Colonic mucosa (tissue), 4 donors: ENCODE results near the gene EIF2S2. TPM values are rescaled to one million over a fixed set of nuclear protein-coding genes. Genes with fewer than 3 reads are reported as not detected.

Experiments used
- DNase-seq: peaks from one replicate; pipeline ENCODE4 v3.0.0-alpha.2; 2020
- H3K27ac ChIP-seq: fragments of 200-600 bp; one replicate; pipeline ENCODE4 v1.8.0; 2021
- H3K27me3 ChIP-seq: fragments of 200-600 bp; one replicate; pipeline ENCODE4 v1.8.0; 2021
- H3K36me3 ChIP-seq: fragments of 200-600 bp; one replicate; pipeline ENCODE4 v1.8.0; 2021
- H3K4me1 ChIP-seq: fragments of 200-600 bp; one replicate; pipeline ENCODE4 v1.8.0; 2021; ENCODE audit warnings: mild to moderate bottlenecking
- H3K4me3 ChIP-seq: fragments of 200-600 bp; one replicate; pipeline ENCODE4 v1.8.0; 2021
- H3K9ac ChIP-seq, 2 donors: one replicate each; pipeline ENCODE4 v1.7.0; 2013; ENCODE audit warnings: control low read depth in 2 of 2, low read depth in 2 of 2, low read length in 2 of 2
- H3K9me3 ChIP-seq: fragments of 200-600 bp; one replicate; pipeline ENCODE4 v1.8.0; 2021
- CTCF ChIP-seq: fragments of 200-600 bp; IDR thresholded peaks from one replicate; pipeline ENCODE4 v1.8.0; 2022; ENCODE audit warnings: antibody characterized with exemption, mild to moderate bottlenecking
- intact Hi-C: fragments of 100-400 bp; cut with DNase I; formaldehyde crosslinking; loops from one replicate; pipeline ENCODE4 v1.14.1; 2022
- total RNA-seq, 2 donors: library from RNA; stranded (reverse); fragmentation: NEBNext Ultra II Directional in 1 of 2; extraction: Animal tissue kit (Norgen Biotek cat#: 25700) in 1 of 2; gene quantifications; one replicate each; pipeline ENCODE4 v1.2.1, GENCODE V29; 2021
- donor health status: healthy.
- donor health status: DM: no; HTN: no; CAD: no.
- donor health status: DM: no; HTN: no; CAD: no.

The EIF2S2 gene
- total RNA-seq, 2 donors from 2014 or later, result 53.1 to 71.6 TPM

DNA sequence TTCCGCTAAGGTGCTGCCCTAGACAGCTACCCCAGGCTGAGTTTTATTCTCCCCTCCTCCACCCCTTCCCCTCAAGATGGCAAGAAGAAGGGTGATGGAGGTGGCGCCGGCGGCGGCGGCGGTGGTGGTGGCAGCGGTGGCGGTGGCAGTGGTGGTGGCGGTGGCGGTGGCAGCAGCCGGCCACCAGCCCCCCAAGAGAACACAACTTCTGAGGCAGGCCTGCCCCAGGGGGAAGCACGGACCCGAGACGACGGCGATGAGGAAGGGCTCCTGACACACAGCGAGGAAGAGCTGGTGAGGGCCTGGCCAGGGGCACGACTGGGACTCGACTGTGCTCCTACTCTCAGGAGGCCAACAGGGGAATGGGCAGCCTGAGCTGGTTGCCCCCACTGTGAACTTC lies 35.1 kb downstream of the EIF2S2 start:
- no peak for TF ChIP-seq CTCF
- H3K27ac ChIP-seq, result no peak overlapping the region
- no peaks in the 10 kb centered on the region for H3K9me3 ChIP-seq
- intact Hi-C loops, result loop anchor here (10.0 kb wide), 1 partner anchor 48 kb away; no protein-coding TSS in a partner anchor
- no peak for DNase-seq
- peaks cover 26% of the 10 kb centered on the region for H3K36me3 ChIP-seq
- H3K9ac ChIP-seq, result no peak overlapping the region
- no peak overlapping the region for H3K4me3 ChIP-seq
- H3K4me1 ChIP-seq, result no peaks in the 10 kb centered on the region
- no peaks in the 10 kb centered on the region for H3K27me3 ChIP-seq

DNA sequence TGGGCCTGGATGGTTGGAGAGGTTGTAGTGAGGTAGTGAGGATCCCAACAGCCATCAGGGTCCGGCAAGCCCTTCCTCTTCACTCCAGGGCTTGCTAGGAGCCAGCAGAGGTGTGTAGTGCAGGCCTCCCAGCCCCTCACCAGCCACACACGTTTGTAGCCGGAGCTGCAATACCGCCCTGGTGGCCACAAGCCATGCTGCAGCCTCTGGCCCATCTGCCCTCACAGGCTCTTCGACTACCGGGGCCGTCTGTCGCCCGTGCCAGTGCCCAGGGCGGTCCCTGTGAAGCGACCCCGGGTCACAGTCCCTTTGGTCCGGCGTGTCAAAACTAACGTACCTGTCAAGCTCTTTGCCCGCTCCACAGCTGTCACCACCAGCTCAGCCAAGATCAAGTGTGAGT lies 36.4 kb downstream of the EIF2S2 start:
- H3K27ac ChIP-seq, result no peak overlapping the region
- H3K27me3 ChIP-seq, result no peaks in the 10 kb centered on the region
- DNase-seq, result no peak
- no peaks in the 10 kb centered on the region for H3K4me1 ChIP-seq
- intact Hi-C loops, result loop anchor here (10.0 kb wide), 1 partner anchor 49 kb away; no protein-coding TSS in a partner anchor
- no peak overlapping the region for H3K4me3 ChIP-seq
- H3K36me3 ChIP-seq, result peaks cover 28% of the 10 kb centered on the region
- no peak for TF ChIP-seq CTCF
- no peak overlapping the region for H3K9ac ChIP-seq
- no peaks in the 10 kb centered on the region for H3K9me3 ChIP-seq

DNA sequence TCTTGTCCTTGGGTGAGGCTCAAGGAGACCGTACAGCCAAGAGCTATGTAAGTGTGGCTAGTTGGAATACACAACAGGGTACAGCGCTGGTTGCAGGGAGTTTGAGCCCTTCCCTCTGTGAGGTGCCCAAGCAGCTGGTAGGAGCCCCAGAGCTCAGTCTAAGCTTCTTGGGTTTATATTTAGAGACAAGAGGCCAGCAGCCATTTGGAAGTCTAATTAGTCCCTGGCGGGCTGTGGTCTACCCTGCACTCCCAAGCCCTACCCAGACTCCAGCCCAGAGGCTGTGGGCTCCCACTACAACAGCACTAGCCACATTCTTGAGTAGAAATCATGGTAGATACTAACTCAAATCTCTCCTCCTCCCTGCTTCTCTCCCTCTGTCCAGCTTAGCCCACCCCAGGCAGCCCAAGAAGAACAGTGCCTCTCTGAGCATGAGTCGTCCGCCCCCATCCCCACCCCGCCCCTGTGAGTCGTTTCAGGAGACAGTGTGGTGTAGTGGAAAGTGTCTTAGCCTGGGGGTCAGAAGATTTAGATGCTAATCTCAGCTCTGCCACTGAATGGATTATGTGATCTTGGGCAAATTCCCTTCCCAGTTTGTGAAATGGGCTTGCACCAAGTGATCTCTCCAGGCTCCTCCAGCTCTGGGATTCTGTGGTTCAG lies 37.8 kb downstream of the EIF2S2 start:
- no peak overlapping the region for H3K27ac ChIP-seq
- no peak overlapping the region for H3K4me3 ChIP-seq
- intact Hi-C loops, result loop anchor here (5.0 to 10.0 kb wide), 2 partner anchors 51 to 142 kb away; no protein-coding TSS in a partner anchor
- no peak overlapping the region for H3K9ac ChIP-seq
- no peaks in the 10 kb centered on the region for H3K27me3 ChIP-seq
- H3K36me3 ChIP-seq, result peaks cover 20% of the 10 kb centered on the region
- TF ChIP-seq CTCF, result no peak
- H3K4me1 ChIP-seq, result no peaks in the 10 kb centered on the region
- no peak for DNase-seq
- no peaks in the 10 kb centered on the region for H3K9me3 ChIP-seq

GRCh38 chr20:34072778-34073177 lies 39.3 kb downstream of the EIF2S2 start:
- Histone ChIP-seq H3K27ac (no peak overlapping the region), H3K4me1 (no peaks in the 10 kb centered on the region), H3K9ac (no peak overlapping the region), H3K27me3 (no peaks in the 10 kb centered on the region), H3K4me3 (no peak overlapping the region), H3K36me3 (peaks cover 9% of the 10 kb centered on the region), H3K9me3 (no peaks in the 10 kb centered on the region)
- no peak for TF ChIP-seq CTCF
- no peak for DNase-seq
- intact Hi-C loops, result loop anchor here (5.0 to 10.0 kb wide), 2 partner anchors 52 to 140 kb away; no protein-coding TSS in a partner anchor

- Histone ChIP-seq H3K4me1 (no peaks in the 10 kb centered on the region), H3K27me3 (no peaks in the 10 kb centered on the region), H3K27ac (no peak overlapping the region), H3K9ac (no peak overlapping the region), H3K9me3 (no peaks in the 10 kb centered on the region), H3K36me3 (peaks cover 5% of the 10 kb centered on the region), H3K4me3 (no peak overlapping the region)
- intact Hi-C loops, result loop anchor here (5.0 to 10.0 kb wide), 2 partner anchors 53 to 140 kb away; no protein-coding TSS in a partner anchor
- no peak for DNase-seq
- no peak for TF ChIP-seq CTCF
Measured at GRCh38 chr20:34072076-34072475, 40.0 kb downstream of the EIF2S2 start.
